Measurements from ENCODE around the gene PLA2G12A.
"Not testable (repeated sequence)": the region's sequence is repeated elsewhere in the genome, so short reads cannot be mapped to it uniquely, and the experiment has no call there.

Gene PLA2G12A

GRCh38 chr4:109682875-109683274 lies 47.0 kb downstream of the PLA2G12A start:
- TF ChIP-seq, protein P1, sequence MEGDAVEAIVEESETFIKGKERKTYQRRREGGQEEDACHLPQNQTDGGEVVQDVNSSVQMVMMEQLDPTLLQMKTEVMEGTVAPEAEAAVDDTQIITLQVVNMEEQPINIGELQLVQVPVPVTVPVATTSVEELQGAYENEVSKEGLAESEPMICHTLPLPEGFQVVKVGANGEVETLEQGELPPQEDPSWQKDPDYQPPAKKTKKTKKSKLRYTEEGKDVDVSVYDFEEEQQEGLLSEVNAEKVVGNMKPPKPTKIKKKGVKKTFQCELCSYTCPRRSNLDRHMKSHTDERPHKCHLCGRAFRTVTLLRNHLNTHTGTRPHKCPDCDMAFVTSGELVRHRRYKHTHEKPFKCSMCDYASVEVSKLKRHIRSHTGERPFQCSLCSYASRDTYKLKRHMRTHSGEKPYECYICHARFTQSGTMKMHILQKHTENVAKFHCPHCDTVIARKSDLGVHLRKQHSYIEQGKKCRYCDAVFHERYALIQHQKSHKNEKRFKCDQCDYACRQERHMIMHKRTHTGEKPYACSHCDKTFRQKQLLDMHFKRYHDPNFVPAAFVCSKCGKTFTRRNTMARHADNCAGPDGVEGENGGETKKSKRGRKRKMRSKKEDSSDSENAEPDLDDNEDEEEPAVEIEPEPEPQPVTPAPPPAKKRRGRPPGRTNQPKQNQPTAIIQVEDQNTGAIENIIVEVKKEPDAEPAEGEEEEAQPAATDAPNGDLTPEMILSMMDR (IDR thresholded peaks at IDR 0.05; ENCODE audit: control insufficient read depth, insufficient read depth, low read depth, low read length, missing control alignments) = no peak
- H3K4me3 ChIP-seq (ENCODE audit: control insufficient read depth, low read depth, low read length) = no peak overlapping the region
- no peak for DNase-seq (ENCODE audit: low read depth)

DNA sequence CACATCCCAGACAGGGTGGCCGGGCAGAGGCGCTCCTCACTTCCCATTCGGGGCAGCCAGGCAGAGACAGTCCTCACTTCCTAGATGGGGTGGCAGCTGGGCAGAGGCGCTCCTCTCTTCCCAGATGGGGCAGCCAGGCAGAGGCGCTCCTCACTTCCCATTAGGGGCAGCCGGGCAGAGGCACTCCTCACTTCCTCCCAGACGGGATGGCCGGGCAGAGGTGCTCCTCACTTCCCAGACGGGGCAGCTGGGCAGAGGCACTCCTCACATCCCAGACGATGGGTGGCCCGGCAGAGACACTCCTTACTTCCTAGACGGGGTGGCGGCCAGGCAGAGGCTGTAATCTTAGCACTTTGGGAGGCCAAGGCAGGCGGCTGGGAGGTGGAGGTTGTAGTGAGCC lies 50.9 kb downstream of the PLA2G12A start:
- H3K4me3 ChIP-seq (ENCODE audit: control insufficient read depth, low read depth, low read length) = not testable (repeated sequence)

DNA sequence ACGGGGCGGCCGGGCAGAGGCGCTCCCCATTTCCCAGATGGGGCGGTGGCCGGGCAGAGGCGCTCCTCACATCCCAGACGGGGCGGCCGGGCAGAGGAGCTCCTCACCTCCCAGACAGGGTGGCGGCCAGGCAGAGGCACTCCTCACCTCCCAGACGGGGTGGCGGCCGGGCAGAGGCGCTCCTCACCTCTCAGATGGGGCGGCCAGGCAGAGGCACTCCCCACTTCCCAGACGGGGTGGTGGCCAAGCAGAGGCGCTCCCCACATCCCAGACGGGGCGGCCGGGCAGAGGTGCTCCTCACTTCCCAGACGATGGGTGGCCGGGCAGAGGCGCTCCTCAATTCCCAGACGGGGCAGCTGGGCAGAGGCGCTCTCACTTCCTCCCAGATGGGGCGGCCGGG lies 51.4 kb downstream of the PLA2G12A start:
- H3K4me3 ChIP-seq (ENCODE audit: control insufficient read depth, low read depth, low read length); DNase-seq (ENCODE audit: low read depth): not testable (repeated sequence)

More for the DNA sequence above, 50.9 kb downstream of the PLA2G12A start:
- not testable (repeated sequence) for DNase-seq (ENCODE audit: low read depth)

DNA sequence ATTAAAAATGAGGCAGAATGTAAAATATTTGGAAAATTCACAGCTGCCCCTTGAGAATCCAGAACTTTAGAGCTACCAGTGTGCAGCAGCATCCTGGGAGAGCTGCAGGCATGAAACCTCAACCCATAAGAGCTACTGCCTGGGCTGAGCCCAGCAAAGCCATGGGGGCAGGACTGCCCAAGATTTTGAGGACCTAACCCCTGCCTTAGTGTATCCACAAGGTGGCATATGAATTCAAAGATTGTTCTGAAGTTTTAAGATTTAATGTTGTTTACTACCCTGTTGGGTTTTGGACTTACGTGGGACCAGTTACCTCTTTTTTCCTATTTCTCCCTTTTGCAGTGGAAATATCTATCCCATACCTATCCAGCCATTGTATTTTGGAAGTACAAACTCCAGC lies 53.0 kb downstream of the PLA2G12A start:
- TF ChIP-seq, protein P1 (IDR thresholded peaks at IDR 0.05; ENCODE audit: control insufficient read depth, insufficient read depth, low read depth, low read length, missing control alignments) = peak; percentile 8
- H3K4me3 ChIP-seq (ENCODE audit: control insufficient read depth, low read depth, low read length) = no peak overlapping the region
- DNase-seq (ENCODE audit: low read depth) = no peak

- no peak overlapping the region for H3K4me3 ChIP-seq (ENCODE audit: control insufficient read depth, low read depth, low read length)
- TF ChIP-seq, protein P1 (IDR thresholded peaks at IDR 0.05; ENCODE audit: control insufficient read depth, insufficient read depth, low read depth, low read length, missing control alignments) = no peak
- no peak for DNase-seq (ENCODE audit: low read depth)
Observed at GRCh38 chr4:109675843-109676242, 54.0 kb downstream of the PLA2G12A start.

DNA sequence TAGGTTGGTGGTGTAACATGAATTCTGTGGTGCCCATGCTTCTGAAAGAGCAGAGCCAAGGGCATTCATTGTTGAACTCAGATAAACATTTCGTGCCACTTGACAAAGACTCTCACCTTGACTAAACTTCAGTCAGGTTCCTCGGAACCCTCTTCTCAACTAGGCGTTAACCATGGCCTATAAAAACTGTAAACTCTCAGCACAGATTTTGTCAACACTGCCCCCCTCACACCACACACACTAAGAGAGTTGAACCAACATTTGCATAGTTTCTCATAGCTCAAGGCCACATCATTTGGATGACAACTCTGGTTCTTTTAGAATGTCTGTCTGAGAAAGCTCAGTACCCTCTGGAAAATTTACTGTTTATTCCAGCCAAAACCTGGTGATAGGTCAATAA lies 54.7 kb downstream of the PLA2G12A start:
- TF ChIP-seq, protein P1 (IDR thresholded peaks at IDR 0.05; ENCODE audit: control insufficient read depth, insufficient read depth, low read depth, low read length, missing control alignments) = no peak
- no peak for DNase-seq (ENCODE audit: low read depth)
- no peak overlapping the region for H3K4me3 ChIP-seq (ENCODE audit: control insufficient read depth, low read depth, low read length)

DNA sequence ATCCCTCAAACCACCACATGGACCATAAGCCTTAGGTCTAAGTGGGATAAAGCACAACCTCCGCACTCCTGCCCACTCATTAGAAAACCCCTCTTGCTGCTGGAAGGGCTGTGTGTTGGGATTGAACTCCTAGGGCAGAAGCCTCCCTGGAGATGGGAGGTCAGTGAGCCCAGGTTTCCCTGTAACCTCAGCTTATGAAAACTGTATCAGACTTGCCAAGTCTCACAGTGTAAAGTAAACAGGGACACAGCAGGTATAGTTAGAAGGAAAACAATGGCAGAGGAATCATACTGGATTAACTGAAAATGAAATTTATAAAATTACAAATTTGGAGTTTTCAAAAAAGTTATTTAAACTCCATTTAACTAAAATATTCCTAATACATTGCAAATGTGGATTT lies 56.6 kb downstream of the PLA2G12A start:
- no peak for DNase-seq (ENCODE audit: low read depth)
- TF ChIP-seq, protein P1 (IDR thresholded peaks at IDR 0.05; ENCODE audit: control insufficient read depth, insufficient read depth, low read depth, low read length, missing control alignments) = no peak
- H3K4me3 ChIP-seq (ENCODE audit: control insufficient read depth, low read depth, low read length) = no peak overlapping the region

DNA sequence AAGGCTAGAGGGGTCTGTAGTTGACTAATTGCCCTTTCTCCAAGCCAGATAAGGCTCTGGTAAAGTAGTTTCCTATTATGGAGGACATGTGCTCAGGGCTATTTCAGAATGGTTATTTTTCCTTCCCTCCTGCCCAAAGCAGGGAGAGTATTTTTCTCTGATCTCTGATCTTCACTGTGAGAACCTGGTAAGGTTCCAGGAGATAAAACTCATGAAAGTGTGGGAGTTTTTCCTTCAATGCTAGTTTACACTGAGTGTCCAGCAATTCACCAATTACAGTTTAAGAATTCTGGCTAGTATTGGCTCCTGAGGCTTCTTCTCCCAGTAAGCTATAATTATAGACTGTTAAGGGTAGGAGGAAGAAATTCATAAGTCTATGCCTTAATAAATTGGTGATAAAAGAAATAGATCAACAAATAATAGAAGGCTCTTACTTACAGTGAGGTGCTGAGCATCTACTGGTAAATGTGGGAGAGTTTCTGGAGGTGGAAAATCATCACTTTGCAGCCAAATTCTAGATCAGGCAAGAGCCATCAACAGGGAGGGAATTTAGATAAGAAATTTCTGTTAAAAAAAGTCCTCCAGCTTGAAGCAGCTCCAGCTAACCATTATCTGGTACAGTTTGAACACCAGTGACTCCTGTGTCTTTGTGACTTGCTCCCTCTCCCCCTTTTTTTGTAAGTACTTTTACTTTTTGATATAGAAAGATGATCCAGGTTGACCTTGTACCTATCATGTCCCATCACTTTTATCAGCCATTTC lies 57.5 kb downstream of the PLA2G12A start:
- H3K4me3 ChIP-seq (ENCODE audit: control insufficient read depth, low read depth, low read length) = no peak overlapping the region
- TF ChIP-seq, protein P1 (IDR thresholded peaks at IDR 0.05; ENCODE audit: control insufficient read depth, insufficient read depth, low read depth, low read length, missing control alignments) = no peak
- no peak for DNase-seq (ENCODE audit: low read depth)
